ENCODE data around the gene DIPK1A. TPM values are rescaled to one million over a fixed set of nuclear protein-coding genes. Genes with fewer than 3 reads are reported as not detected.

DIPK1A gene
- total RNA-seq, 1 experiment from 2014 or later = 1.2 TPM

GRCh38 chr1:92816732-92817131 is 144.5 kb downstream of the DIPK1A start:
- H3K4me3 ChIP-seq (ENCODE audit: low read depth in 2 of 2, low read length in 2 of 2) = no peak overlapping the region
- in situ Hi-C loops (cut with HindIII; ENCODE audit: low pct_unique_long_range_greater_than_20kb, low sequenced_read_pairs) = no loop called here
- H3K27ac ChIP-seq (ENCODE audit: low read length) = no peak overlapping the region
- TF ChIP-seq POLR2AphosphoS5 (IDR thresholded peaks at IDR 0.05; ENCODE audit: low read depth, low read length) (no peak), CTCF (IDR thresholded peaks at IDR 0.05) (no peak), TCF7L2 (IDR thresholded peaks at IDR 0.05; ENCODE audit: low read depth, low read length) (no peak), SIN3A (IDR thresholded peaks at IDR 0.05; ENCODE audit: borderline replicate concordance, insufficient read depth, low read depth, low read length) (no peak)
- TF ChIP-seq, protein P1, sequence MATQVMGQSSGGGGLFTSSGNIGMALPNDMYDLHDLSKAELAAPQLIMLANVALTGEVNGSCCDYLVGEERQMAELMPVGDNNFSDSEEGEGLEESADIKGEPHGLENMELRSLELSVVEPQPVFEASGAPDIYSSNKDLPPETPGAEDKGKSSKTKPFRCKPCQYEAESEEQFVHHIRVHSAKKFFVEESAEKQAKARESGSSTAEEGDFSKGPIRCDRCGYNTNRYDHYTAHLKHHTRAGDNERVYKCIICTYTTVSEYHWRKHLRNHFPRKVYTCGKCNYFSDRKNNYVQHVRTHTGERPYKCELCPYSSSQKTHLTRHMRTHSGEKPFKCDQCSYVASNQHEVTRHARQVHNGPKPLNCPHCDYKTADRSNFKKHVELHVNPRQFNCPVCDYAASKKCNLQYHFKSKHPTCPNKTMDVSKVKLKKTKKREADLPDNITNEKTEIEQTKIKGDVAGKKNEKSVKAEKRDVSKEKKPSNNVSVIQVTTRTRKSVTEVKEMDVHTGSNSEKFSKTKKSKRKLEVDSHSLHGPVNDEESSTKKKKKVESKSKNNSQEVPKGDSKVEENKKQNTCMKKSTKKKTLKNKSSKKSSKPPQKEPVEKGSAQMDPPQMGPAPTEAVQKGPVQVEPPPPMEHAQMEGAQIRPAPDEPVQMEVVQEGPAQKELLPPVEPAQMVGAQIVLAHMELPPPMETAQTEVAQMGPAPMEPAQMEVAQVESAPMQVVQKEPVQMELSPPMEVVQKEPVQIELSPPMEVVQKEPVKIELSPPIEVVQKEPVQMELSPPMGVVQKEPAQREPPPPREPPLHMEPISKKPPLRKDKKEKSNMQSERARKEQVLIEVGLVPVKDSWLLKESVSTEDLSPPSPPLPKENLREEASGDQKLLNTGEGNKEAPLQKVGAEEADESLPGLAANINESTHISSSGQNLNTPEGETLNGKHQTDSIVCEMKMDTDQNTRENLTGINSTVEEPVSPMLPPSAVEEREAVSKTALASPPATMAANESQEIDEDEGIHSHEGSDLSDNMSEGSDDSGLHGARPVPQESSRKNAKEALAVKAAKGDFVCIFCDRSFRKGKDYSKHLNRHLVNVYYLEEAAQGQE (IDR thresholded peaks at IDR 0.05; ENCODE audit: insufficient read depth in 1 of 2, low read depth in 2 of 2, low read length in 1 of 2) = no peak
- H3K4me1 ChIP-seq (ENCODE audit: control insufficient read depth, insufficient read depth, low read length) = no peaks in the 10 kb centered on the region
- H3K27me3 ChIP-seq (ENCODE audit: control insufficient read depth, insufficient read depth, low read length) = no peaks in the 10 kb centered on the region
- DNase-seq (ENCODE audit: low read depth, low spot score) (no peak), ATAC-seq (no peak)
- ChIA-PET POLR2A (no interaction called here), CTCF (no interaction called here)
- no TSS peak for BruUV-seq (replicated peaks)
- H3K9me3 ChIP-seq (ENCODE audit: control insufficient read depth, insufficient read depth, low read depth, low read length) = no peaks in the 10 kb centered on the region
- intact Hi-C loops (cut with micrococcal nuclease; ENCODE audit: unreplicated experiment) = no loop called here
- no peaks in the 10 kb centered on the region for H3K36me3 ChIP-seq (ENCODE audit: control insufficient read depth, insufficient read depth, low read length)

- Histone ChIP-seq H3K4me3 (ENCODE audit: low read depth in 2 of 2, low read length in 2 of 2) (no peak overlapping the region), H3K9me3 (ENCODE audit: control insufficient read depth, insufficient read depth, low read depth, low read length) (no peaks in the 10 kb centered on the region), H3K36me3 (ENCODE audit: control insufficient read depth, insufficient read depth, low read length) (no peaks in the 10 kb centered on the region), H3K4me1 (ENCODE audit: control insufficient read depth, insufficient read depth, low read length) (no peaks in the 10 kb centered on the region), H3K27me3 (ENCODE audit: control insufficient read depth, insufficient read depth, low read length) (no peaks in the 10 kb centered on the region), H3K27ac (ENCODE audit: low read length) (no peak overlapping the region)
- ATAC-seq = no peak
- no peak for DNase-seq (ENCODE audit: low read depth, low spot score)
- intact Hi-C loops (cut with micrococcal nuclease; ENCODE audit: unreplicated experiment) = no loop called here
- CTCF ChIA-PET = no interaction called here
- POLR2A ChIA-PET = no interaction called here
- in situ Hi-C loops (cut with HindIII; ENCODE audit: low pct_unique_long_range_greater_than_20kb, low sequenced_read_pairs) = no loop called here
- BruUV-seq (replicated peaks) = no TSS peak
- TF ChIP-seq SIN3A (IDR thresholded peaks at IDR 0.05; ENCODE audit: borderline replicate concordance, insufficient read depth, low read depth, low read length) = no peak
Observed at GRCh38 chr1:92808381-92808780, 152.9 kb downstream of the DIPK1A start.

DNA sequence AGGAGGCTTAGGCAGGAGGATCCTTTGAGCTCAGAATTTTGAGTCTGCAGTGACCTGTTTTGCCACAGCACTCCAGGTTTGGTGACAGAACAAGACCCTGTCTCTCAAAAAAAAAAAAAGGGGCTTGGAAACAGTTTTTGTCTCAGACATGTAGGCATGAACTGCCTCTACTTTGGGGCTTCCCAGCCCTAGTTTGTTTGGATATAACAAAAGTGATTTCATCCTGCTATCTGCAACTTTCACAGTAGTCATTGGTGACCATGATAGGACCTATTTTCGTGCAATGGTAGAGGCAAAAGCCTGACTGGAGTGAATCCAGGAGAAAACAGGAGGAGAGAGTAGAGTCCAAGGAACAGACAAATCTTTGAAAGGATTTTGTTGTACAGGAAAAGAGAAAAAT is 156.0 kb downstream of the DIPK1A start:
- no TSS peak for BruUV-seq (replicated peaks)
- ChIA-PET POLR2A (no interaction called here), CTCF (no interaction called here)

More for the DNA sequence above, 156.0 kb downstream of the DIPK1A start:
- no peaks in the 10 kb centered on the region for H3K9me3 ChIP-seq (ENCODE audit: control insufficient read depth, insufficient read depth, low read depth, low read length)
- no peaks in the 10 kb centered on the region for H3K27me3 ChIP-seq (ENCODE audit: control insufficient read depth, insufficient read depth, low read length)
- ATAC-seq = no peak
- H3K36me3 ChIP-seq (ENCODE audit: control insufficient read depth, insufficient read depth, low read length) = no peaks in the 10 kb centered on the region
- DNase-seq (ENCODE audit: low read depth, low spot score) = no peak
- in situ Hi-C loops (cut with HindIII; ENCODE audit: low pct_unique_long_range_greater_than_20kb, low sequenced_read_pairs) (no loop called here), intact Hi-C loops (cut with micrococcal nuclease; ENCODE audit: unreplicated experiment) (no loop called here)
- no peak for TF ChIP-seq POLR2AphosphoS5 (IDR thresholded peaks at IDR 0.05; ENCODE audit: low read depth, low read length)
- no peak for TF ChIP-seq TCF7L2 (IDR thresholded peaks at IDR 0.05; ENCODE audit: low read depth, low read length)
- no peak for TF ChIP-seq SIN3A (IDR thresholded peaks at IDR 0.05; ENCODE audit: borderline replicate concordance, insufficient read depth, low read depth, low read length)
- TF ChIP-seq, protein P1 (IDR thresholded peaks at IDR 0.05; ENCODE audit: insufficient read depth in 1 of 2, low read depth in 2 of 2, low read length in 1 of 2) = no peak
- TF ChIP-seq CTCF (IDR thresholded peaks at IDR 0.05) = no peak
- H3K4me1 ChIP-seq (ENCODE audit: control insufficient read depth, insufficient read depth, low read length) = no peaks in the 10 kb centered on the region
- no peak overlapping the region for H3K4me3 ChIP-seq (ENCODE audit: low read depth in 2 of 2, low read length in 2 of 2)
- no peak overlapping the region for H3K27ac ChIP-seq (ENCODE audit: low read length)

Data from Panc1 (cell line).